HTERT RPE-1 (cell line): ENCODE data around the gene COX20.

Source experiments
- in situ Hi-C: fragments of 300-500 bp; cut with MboI; formaldehyde crosslinking; loops from 4 replicates; pipeline ENCODE4 v1.14.3; 2020; ENCODE audit warnings: low sequenced_read_pairs

COX20 gene

GRCh38 chr1:244869950-244870349, 34.5 kb downstream of the COX20 start:
- in situ Hi-C loops, result no loop called here

- in situ Hi-C loops, result no loop called here
Measured at GRCh38 chr1:244874974-244875579, 39.6 kb downstream of the COX20 start.

- in situ Hi-C loops, result no loop called here
Measured at GRCh38 chr1:244876228-244876910, 40.9 kb downstream of the COX20 start.

GRCh38 chr1:244878681-244879080, 43.2 kb downstream of the COX20 start:
- in situ Hi-C loops, result no loop called here

GRCh38 chr1:244881552-244882280, 46.3 kb downstream of the COX20 start:
- in situ Hi-C loops, result no loop called here

- in situ Hi-C loops, result no loop called here
Measured at GRCh38 chr1:244887281-244887680, 51.8 kb downstream of the COX20 start.

- in situ Hi-C loops, result no loop called here
Measured at GRCh38 chr1:244893836-244894235, 58.4 kb downstream of the COX20 start.
